HepG2 (cell line): ENCODE data around the gene SNX9. TPM values are rescaled to one million over a fixed set of nuclear protein-coding genes. Genes with fewer than 3 reads are reported as not detected.

Experiments used
- ATAC-seq: fragments of 200-7000 bp; cut with Tn5 transposase; 3 replicates; pipeline ENCODE4 v1.9.1; 2020; ENCODE audit warnings: mild to moderate bottlenecking, moderate library complexity
- BruUV-seq: library from RNA; stranded (reverse); fragments of 400-500 nt; replicated peaks from 2 replicates; lab custom pipeline; 2021; lab: Mats Ljungman, UMichigan
- CTCF ChIA-PET: fragments of 300-600 bp; formaldehyde crosslinking; extraction: SDS; loops from one replicate; lab custom pipeline; 2021; ENCODE audit warnings: low total read pairs, inconsistent platforms, low intra/inter-chr PET ratio; lab: Yijun Ruan, JAX
- POLR2A ChIA-PET: fragments of 350-600 bp; sonication (Branson Sonifier 250); formaldehyde crosslinking; loops from one replicate; lab custom pipeline; 2020; ENCODE audit warnings: antibody characterized with exemption, inconsistent platforms; lab: Yijun Ruan, JAX
- DNase-seq: peaks from one replicate; pipeline ENCODE4 v3.0.0-alpha.2; 2015; ENCODE audit warnings: low spot score
- FAIRE-seq: peaks from 3 replicates; lab custom pipeline; 2011; peaks lifted over from hg19 to GRCh38; lab: Jason Lieb, UNC
- H2AFZ ChIP-seq: one replicate; pipeline ENCODE4 v1.6.1; 2011; ENCODE audit warnings: low read length, inconsistent platforms
- H3K27ac ChIP-seq: fragments of 300-600 bp; 3 replicates; pipeline ENCODE4 v1.8.0; 2011; ENCODE audit warnings: mixed run types, mild to moderate bottlenecking, mixed read lengths, low read length, inconsistent platforms; ENCODE audit not compliant: insufficient read depth; ENCODE audit errors: extremely low read length
- H3K27me3 ChIP-seq, 2 experiments: fragments of 200-600 bp in 1 of 2; 2 replicates in 1 of 2; 3 replicates in 1 of 2; pipeline versions ENCODE4 v1.6.0 to v1.8.0; 2011; ENCODE audit warnings: low read length in 2 of 2, mild to moderate bottlenecking in 2 of 2, moderate library complexity in 2 of 2, inconsistent platforms in 1 of 2; ENCODE audit not compliant: insufficient read depth in 2 of 2, control insufficient read depth in 1 of 2
- H3K36me3 ChIP-seq, 2 experiments: fragments of 200-600 bp in 1 of 2; replicated peaks in 1 of 2; 2 replicates in 1 of 2; 3 replicates in 1 of 2; pipeline versions ENCODE4 v1.5.1 to v1.8.0; 2011; ENCODE audit warnings: low read length in 2 of 2, inconsistent platforms in 1 of 2; ENCODE audit not compliant: insufficient read depth in 2 of 2, control insufficient read depth in 1 of 2
- H3K4me1 ChIP-seq: 2 replicates; pipeline ENCODE4 v1.5.1; 2012; ENCODE audit warnings: low read length, inconsistent platforms; ENCODE audit not compliant: insufficient read depth
- H3K4me2 ChIP-seq: 2 replicates; pipeline ENCODE4 v1.6.0; 2011; ENCODE audit warnings: low read depth, low read length, inconsistent platforms
- H3K4me3 ChIP-seq, 3 experiments: fragments of 200-600 bp in 1 of 3; sonication (generic), shearing (Covaris generic) in 1 of 3; replicated peaks in 1 of 3; 2 replicates each; pipeline ENCODE4 v1.5.1; 2011 to 2016; ENCODE audit warnings: low read length in 3 of 3, inconsistent platforms in 2 of 3, low read depth in 2 of 3, mild to moderate bottlenecking in 2 of 3, control low read depth in 1 of 3, mixed read lengths in 1 of 3; ENCODE audit not compliant: insufficient read depth in 1 of 3
- H3K79me2 ChIP-seq: one replicate; pipeline ENCODE4 v1.6.1; 2011; ENCODE audit warnings: low read length, inconsistent platforms; ENCODE audit not compliant: insufficient read depth
- H3K9ac ChIP-seq: 2 replicates; pipeline ENCODE4 v1.6.0; 2011; ENCODE audit warnings: mild to moderate bottlenecking, low read depth, low read length, inconsistent platforms; ENCODE audit not compliant: insufficient read depth
- H3K9me3 ChIP-seq: 2 replicates; pipeline ENCODE4 v1.5.1; 2012; ENCODE audit warnings: mild to moderate bottlenecking, low read length
- H4K20me1 ChIP-seq: 2 replicates; pipeline ENCODE4 v1.6.0; 2011; ENCODE audit warnings: inconsistent platforms, mild to moderate bottlenecking, low read length, moderate library complexity; ENCODE audit not compliant: insufficient read depth
- AKAP8 ChIP-seq: sonication (generic); formaldehyde crosslinking; IDR thresholded peaks from 2 replicates; pipeline ENCODE4 v1.5.1; 2020; ENCODE audit warnings: mild to moderate bottlenecking, missing genetic modification reagents
- DR1 ChIP-seq: sonication (generic); formaldehyde crosslinking; IDR thresholded peaks from 2 replicates; pipeline ENCODE4 v1.8.0; 2021; ENCODE audit warnings: mild to moderate bottlenecking, missing genetic modification reagents, inconsistent platforms
- EP300 ChIP-seq, 3 experiments: sonication (generic) in 1 of 3; formaldehyde crosslinking in 1 of 3; IDR thresholded peaks; 2 replicates each; pipeline versions ENCODE4 v1.5.1 to v1.6.1; 2011 to 2020; ENCODE audit warnings: low read depth in 2 of 3, low read length in 2 of 3, borderline replicate concordance in 1 of 3, improper control_type of control experiment in 1 of 3, mild to moderate bottlenecking in 1 of 3, missing genetic modification reagents in 1 of 3, moderate library complexity in 1 of 3
- HOXA9 ChIP-seq: sonication (generic); formaldehyde crosslinking; IDR thresholded peaks from 2 replicates; pipeline ENCODE4 v1.8.1; 2022; ENCODE audit warnings: missing genetic modification reagents, mild to moderate bottlenecking, moderate library complexity, borderline replicate concordance
- KDM5A ChIP-seq: fragments of 200-600 bp; sonication (generic); IDR thresholded peaks from 2 replicates; pipeline ENCODE4 v1.7.0; 2018; ENCODE audit warnings: antibody characterized with exemption, mild to moderate bottlenecking, low read length, borderline replicate concordance
- KLF13 ChIP-seq: sonication (generic); formaldehyde crosslinking; IDR thresholded peaks from 2 replicates; pipeline ENCODE4 v1.4.0; 2020; ENCODE audit warnings: mild to moderate bottlenecking, missing genetic modification reagents
- PAWR ChIP-seq: sonication (generic); formaldehyde crosslinking; IDR thresholded peaks from 2 replicates; pipeline ENCODE4 v1.4.0; 2020; ENCODE audit warnings: missing genetic modification reagents, mild to moderate bottlenecking, borderline replicate concordance
- PBX2 ChIP-seq: IDR thresholded peaks from 2 replicates; pipeline ENCODE4 v1.6.1; 2016; ENCODE audit warnings: control low read depth
- SNAI1 ChIP-seq: sonication (generic); formaldehyde crosslinking; IDR thresholded peaks from 2 replicates; pipeline ENCODE4 v1.5.0; 2020; ENCODE audit warnings: mild to moderate bottlenecking, missing genetic modification reagents, borderline replicate concordance
- ZFP36L2 ChIP-seq: sonication (generic); formaldehyde crosslinking; IDR thresholded peaks from 2 replicates; pipeline ENCODE4 v1.4.0; 2020; ENCODE audit warnings: missing genetic modification reagents
- ZNF207 ChIP-seq: fragments of 450-650 bp; IDR thresholded peaks from 2 replicates; pipeline ENCODE4 v1.6.1; 2016; ENCODE audit warnings: antibody characterized with exemption, borderline replicate concordance
- ZNF891 ChIP-seq: sonication (generic); formaldehyde crosslinking; IDR thresholded peaks from 2 replicates; pipeline ENCODE4 v1.5.0; 2020; ENCODE audit warnings: mild to moderate bottlenecking, missing genetic modification reagents
- WGBS: methylation state at CpG from one replicate; pipeline ENCODE4 v1.1.6; 2017; ENCODE audit warnings: low lambda C conversion rate; 5-methylcytosine and 5-hydroxymethylcytosine counted together
- in situ Hi-C: cut with HindIII; loops from 2 replicates; pipeline ENCODE4 v1.10.0; 2017; ENCODE audit warnings: low pct_unique_long_range_greater_than_20kb; ENCODE audit not compliant: extremely low pct_ligation_motif_present
- intact Hi-C: fragments of 100-400 bp; cut with micrococcal nuclease; formaldehyde crosslinking; loops from one replicate; pipeline ENCODE4 v1.10.0; 2022; ENCODE audit not compliant: unreplicated experiment
- polyA plus RNA-seq, 8 experiments: library from polyadenylated mRNA; depleted of rRNA in 3 of 8; stranded (reverse) in 7 of 8; unstranded in 1 of 8; fragments of >200 nt; fragmentation: Illumina TruSeq in 4 of 8; extraction: Trizol in 4 of 8; gene quantifications; 2 replicates each; pipeline versions ENCODE4 v1.2.1 to v1.2.3, GENCODE V29; 2011 to 2016; ENCODE audit warnings: low read depth in 4 of 8, missing spikeins in 1 of 8, mixed read lengths in 1 of 8; ENCODE audit not compliant: insufficient read depth in 1 of 8
- total RNA-seq, 5 experiments: library from RNA; depleted of rRNA; stranded (reverse); fragments of >200 nt; fragmentation: Illumina TruSeq; extraction: Trizol; gene quantifications; 2 replicates each; pipeline ENCODE4 v1.2.3, GENCODE V29; 2016; ENCODE audit warnings: low read depth in 1 of 5

SNX9 gene
- total and polyA plus RNA-seq, 2 of the 13 experiments (the other 11 are each of a cell fraction or from before 2014, with no cell fraction given): 21.9 to 36.0 TPM

- H3K4me2 ChIP-seq: no peak overlapping the region
- H3K27ac ChIP-seq: no peak overlapping the region
- peaks cover 60% of the 10 kb centered on the region for H4K20me1 ChIP-seq
- CTCF ChIA-PET: no interaction called here
- H3K79me2 ChIP-seq: peaks cover 75% of the 10 kb centered on the region
- H2AFZ ChIP-seq: no peak overlapping the region
- BruUV-seq: no TSS peak
- TF ChIP-seq KLF13 (CRISPR knock-in tag): no peak
- TF ChIP-seq ZNF207: no peak
- TF ChIP-seq AKAP8 (CRISPR knock-in tag): no peak
- no peak for TF ChIP-seq SNAI1 (CRISPR knock-in tag)
- TF ChIP-seq KDM5A: no peak
- TF ChIP-seq ZFP36L2: no peak
- no peak for TF ChIP-seq HOXA9
- TF ChIP-seq PAWR (CRISPR knock-in tag): no peak
- no peak for TF ChIP-seq ZNF891
- no peak for TF ChIP-seq EP300 (IDR thresholded peaks at IDR 0.05; ENCODE audit: low read depth in 2 of 2, low read length in 2 of 2)
- TF ChIP-seq EP300 (CRISPR knock-in tag; IDR thresholded peaks at IDR 0.05; ENCODE audit: borderline replicate concordance): no peak
- TF ChIP-seq DR1 (CRISPR knock-in tag): no peak
- no peak for TF ChIP-seq PBX2 (CRISPR knock-in tag)
- TF ChIP-seq, all 625 proteins: peak for 0
- DNase-seq: no peak
- Histone ChIP-seq H3K9ac (no peak overlapping the region), H3K36me3 (no peaks in the 10 kb centered on the region), H3K4me1 (peaks cover 11% of the 10 kb centered on the region; the same call in 1 of the 2 replicates), H3K9me3 (no peaks in the 10 kb centered on the region), H3K4me3 (no peak overlapping the region), H3K27me3 (no peaks in the 10 kb centered on the region)
- POLR2A ChIA-PET: no interaction called here
- intact Hi-C loops (no loop called here), in situ Hi-C loops (no loop called here)
- no peak for FAIRE-seq
- WGBS: 97% methylated on average over 6 of the region's 6 CpGs
- no peak for ATAC-seq
Observed at GRCh38 chr6:157845493-157846259, 22.6 kb downstream of the SNX9 start.
